HepG2 (cell line): ENCODE measurements around the gene UCK2. TPM values are rescaled to one million over a fixed set of nuclear protein-coding genes. Genes with fewer than 3 reads are reported as not detected.

Experiments
- KAT8 ChIP-seq: IDR thresholded peaks from 2 replicates; pipeline ENCODE4 v1.6.1; 2016; ENCODE audit warnings: missing genetic modification reagents, missing compliant biosample characterization
- LCORL ChIP-seq, 2 experiments: fragments of 450-650 bp in 1 of 2; sonication (generic) in 1 of 2; formaldehyde crosslinking in 1 of 2; IDR thresholded peaks; 2 replicates each; pipeline versions ENCODE4 v1.5.0 to v1.6.1; 2017 to 2020; ENCODE audit warnings: antibody characterized with exemption in 1 of 2, missing genetic modification reagents in 1 of 2
- SALL1 ChIP-seq: sonication (generic); formaldehyde crosslinking; IDR thresholded peaks from 2 replicates; pipeline ENCODE4 v1.8.0; 2022; ENCODE audit warnings: mild to moderate bottlenecking, missing genetic modification reagents
- ZNF331 ChIP-seq: sonication (generic); formaldehyde crosslinking; IDR thresholded peaks from 2 replicates; pipeline ENCODE4 v1.4.0; 2020; ENCODE audit warnings: missing genetic modification reagents
- ZNF337 ChIP-seq: sonication (generic); formaldehyde crosslinking; IDR thresholded peaks from 2 replicates; pipeline ENCODE4 v1.5.1; 2020; ENCODE audit warnings: missing genetic modification reagents, low read depth, mild to moderate bottlenecking, borderline replicate concordance
- polyA plus RNA-seq, 8 experiments: library from polyadenylated mRNA; depleted of rRNA in 3 of 8; stranded (reverse) in 7 of 8; unstranded in 1 of 8; fragments of >200 nt; fragmentation: Illumina TruSeq in 4 of 8; extraction: Trizol in 4 of 8; gene quantifications; 2 replicates each; pipeline versions ENCODE4 v1.2.1 to v1.2.3, GENCODE V29; 2011 to 2016; ENCODE audit warnings: low read depth in 4 of 8, missing spikeins in 1 of 8, mixed read lengths in 1 of 8; ENCODE audit not compliant: insufficient read depth in 1 of 8
- total RNA-seq, 5 experiments: library from RNA; depleted of rRNA; stranded (reverse); fragments of >200 nt; fragmentation: Illumina TruSeq; extraction: Trizol; gene quantifications; 2 replicates each; pipeline ENCODE4 v1.2.3, GENCODE V29; 2016; ENCODE audit warnings: low read depth in 1 of 5
- TF ChIP-seq, protein P1 (sequence below): sonication (generic); formaldehyde crosslinking; IDR thresholded peaks from 2 replicates; pipeline ENCODE4 v1.5.0; 2020; ENCODE audit warnings: mild to moderate bottlenecking, missing genetic modification reagents
- TF ChIP-seq, protein P2 (sequence below): IDR thresholded peaks from 2 replicates; pipeline ENCODE4 v1.6.1; 2016; ENCODE audit warnings: low read depth
- TF ChIP-seq, protein P3 (sequence below): IDR thresholded peaks from 2 replicates; pipeline ENCODE4 v1.6.1; 2012; ENCODE audit warnings: low read depth, low read length, improper control_type of control experiment
- TF ChIP-seq, protein P4 (sequence below): IDR thresholded peaks from 2 replicates; pipeline ENCODE4 v1.4.0; 2020; ENCODE audit warnings: mild to moderate bottlenecking, missing genetic modification reagents

UCK2 gene
- total and polyA plus RNA-seq, 2 of the 13 experiments (the other 11 are each of a cell fraction or from before 2014, with no cell fraction given): 64.3 to 78.0 TPM

DNA sequence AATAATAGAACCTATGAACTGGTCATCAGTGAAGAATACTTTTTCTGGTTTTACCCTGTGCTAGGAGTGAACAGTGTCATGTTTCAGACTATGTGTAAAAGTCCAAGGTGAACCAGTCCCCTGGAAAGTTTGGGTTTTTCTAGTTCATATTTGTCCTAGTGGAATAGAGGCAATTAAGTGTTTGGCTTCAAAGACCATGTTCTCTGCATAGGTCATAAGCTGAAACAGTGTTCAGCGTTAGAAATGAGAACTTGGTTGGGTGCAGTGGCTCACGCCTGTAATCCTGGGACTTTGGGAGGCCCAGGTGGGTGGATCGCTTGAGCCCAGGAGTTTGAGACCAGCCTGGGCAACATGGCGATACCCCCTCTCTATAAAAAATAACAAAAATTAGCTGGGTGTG, 77.5 kb downstream of the UCK2 start (continued):
- TF ChIP-seq, protein P1, sequence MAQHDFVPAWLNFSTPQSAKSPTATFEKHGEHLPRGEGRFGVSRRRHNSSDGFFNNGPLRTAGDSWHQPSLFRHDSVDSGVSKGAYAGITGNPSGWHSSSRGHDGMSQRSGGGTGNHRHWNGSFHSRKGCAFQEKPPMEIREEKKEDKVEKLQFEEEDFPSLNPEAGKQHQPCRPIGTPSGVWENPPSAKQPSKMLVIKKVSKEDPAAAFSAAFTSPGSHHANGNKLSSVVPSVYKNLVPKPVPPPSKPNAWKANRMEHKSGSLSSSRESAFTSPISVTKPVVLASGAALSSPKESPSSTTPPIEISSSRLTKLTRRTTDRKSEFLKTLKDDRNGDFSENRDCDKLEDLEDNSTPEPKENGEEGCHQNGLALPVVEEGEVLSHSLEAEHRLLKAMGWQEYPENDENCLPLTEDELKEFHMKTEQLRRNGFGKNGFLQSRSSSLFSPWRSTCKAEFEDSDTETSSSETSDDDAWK: no peak
- TF ChIP-seq, protein P2, sequence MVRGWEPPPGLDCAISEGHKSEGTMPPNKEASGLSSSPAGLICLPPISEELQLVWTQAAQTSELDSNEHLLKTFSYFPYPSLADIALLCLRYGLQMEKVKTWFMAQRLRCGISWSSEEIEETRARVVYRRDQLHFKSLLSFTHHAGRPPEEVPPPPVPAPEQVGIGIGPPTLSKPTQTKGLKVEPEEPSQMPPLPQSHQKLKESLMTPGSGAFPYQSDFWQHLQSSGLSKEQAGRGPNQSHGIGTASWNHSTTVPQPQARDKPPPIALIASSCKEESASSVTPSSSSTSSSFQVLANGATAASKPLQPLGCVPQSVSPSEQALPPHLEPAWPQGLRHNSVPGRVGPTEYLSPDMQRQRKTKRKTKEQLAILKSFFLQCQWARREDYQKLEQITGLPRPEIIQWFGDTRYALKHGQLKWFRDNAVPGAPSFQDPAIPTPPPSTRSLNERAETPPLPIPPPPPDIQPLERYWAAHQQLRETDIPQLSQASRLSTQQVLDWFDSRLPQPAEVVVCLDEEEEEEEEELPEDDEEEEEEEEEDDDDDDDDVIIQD: 0 out of 2 replicates have a peak, but pooled peaks have one; percentile 20
- TF ChIP-seq KAT8 (CRISPR knock-in tag): peak; percentile 15; the same call in 1 of the 2 replicates
- TF ChIP-seq SALL1: peak; percentile 66
- TF ChIP-seq, protein P3, sequence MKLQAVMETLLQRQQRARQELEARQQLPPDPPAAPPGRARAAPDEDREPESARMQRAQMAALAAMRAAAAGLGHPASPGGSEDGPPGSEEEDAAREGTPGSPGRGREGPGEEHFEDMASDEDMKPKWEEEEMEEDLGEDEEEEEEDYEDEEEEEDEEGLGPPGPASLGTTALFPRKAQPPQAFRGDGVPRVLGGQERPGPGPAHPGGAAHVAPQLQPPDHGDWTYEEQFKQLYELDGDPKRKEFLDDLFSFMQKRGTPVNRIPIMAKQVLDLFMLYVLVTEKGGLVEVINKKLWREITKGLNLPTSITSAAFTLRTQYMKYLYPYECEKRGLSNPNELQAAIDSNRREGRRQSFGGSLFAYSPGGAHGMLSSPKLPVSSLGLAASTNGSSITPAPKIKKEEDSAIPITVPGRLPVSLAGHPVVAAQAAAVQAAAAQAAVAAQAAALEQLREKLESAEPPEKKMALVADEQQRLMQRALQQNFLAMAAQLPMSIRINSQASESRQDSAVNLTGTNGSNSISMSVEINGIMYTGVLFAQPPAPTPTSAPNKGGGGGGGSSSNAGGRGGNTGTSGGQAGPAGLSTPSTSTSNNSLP: 0 out of 2 replicates have a peak, but pooled peaks have one; percentile 12
- TF ChIP-seq ZNF337 (CRISPR knock-in tag): no peak
- TF ChIP-seq, protein P4, sequence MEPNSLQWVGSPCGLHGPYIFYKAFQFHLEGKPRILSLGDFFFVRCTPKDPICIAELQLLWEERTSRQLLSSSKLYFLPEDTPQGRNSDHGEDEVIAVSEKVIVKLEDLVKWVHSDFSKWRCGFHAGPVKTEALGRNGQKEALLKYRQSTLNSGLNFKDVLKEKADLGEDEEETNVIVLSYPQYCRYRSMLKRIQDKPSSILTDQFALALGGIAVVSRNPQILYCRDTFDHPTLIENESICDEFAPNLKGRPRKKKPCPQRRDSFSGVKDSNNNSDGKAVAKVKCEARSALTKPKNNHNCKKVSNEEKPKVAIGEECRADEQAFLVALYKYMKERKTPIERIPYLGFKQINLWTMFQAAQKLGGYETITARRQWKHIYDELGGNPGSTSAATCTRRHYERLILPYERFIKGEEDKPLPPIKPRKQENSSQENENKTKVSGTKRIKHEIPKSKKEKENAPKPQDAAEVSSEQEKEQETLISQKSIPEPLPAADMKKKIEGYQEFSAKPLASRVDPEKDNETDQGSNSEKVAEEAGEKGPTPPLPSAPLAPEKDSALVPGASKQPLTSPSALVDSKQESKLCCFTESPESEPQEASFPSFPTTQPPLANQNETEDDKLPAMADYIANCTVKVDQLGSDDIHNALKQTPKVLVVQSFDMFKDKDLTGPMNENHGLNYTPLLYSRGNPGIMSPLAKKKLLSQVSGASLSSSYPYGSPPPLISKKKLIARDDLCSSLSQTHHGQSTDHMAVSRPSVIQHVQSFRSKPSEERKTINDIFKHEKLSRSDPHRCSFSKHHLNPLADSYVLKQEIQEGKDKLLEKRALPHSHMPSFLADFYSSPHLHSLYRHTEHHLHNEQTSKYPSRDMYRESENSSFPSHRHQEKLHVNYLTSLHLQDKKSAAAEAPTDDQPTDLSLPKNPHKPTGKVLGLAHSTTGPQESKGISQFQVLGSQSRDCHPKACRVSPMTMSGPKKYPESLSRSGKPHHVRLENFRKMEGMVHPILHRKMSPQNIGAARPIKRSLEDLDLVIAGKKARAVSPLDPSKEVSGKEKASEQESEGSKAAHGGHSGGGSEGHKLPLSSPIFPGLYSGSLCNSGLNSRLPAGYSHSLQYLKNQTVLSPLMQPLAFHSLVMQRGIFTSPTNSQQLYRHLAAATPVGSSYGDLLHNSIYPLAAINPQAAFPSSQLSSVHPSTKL (CRISPR knock-in tag): peak; percentile 57
- TF ChIP-seq ZNF331: 0 out of 2 replicates have a peak, but pooled peaks have one; percentile 18
- TF ChIP-seq LCORL (IDR thresholded peaks at IDR 0.05): peak; percentile 62
- TF ChIP-seq LCORL (CRISPR knock-in tag; IDR thresholded peaks at IDR 0.05): peak; percentile 82
